CD14-positive monocyte (primary cell): Measurements from ENCODE around the gene RNF217. TPM values are rescaled to one million over a fixed set of nuclear protein-coding genes. Genes with fewer than 3 reads are reported as not detected.

Source experiments
- DNase-seq, 3 donors: peaks; one replicate each; pipeline ENCODE4 v3.0.0-alpha.2; 2011 to 2022
- H2AFZ ChIP-seq: 2 replicates; pipeline ENCODE4 v1.6.0; 2012; ENCODE audit warnings: mild to moderate bottlenecking, low read depth, low read length, inconsistent platforms; ENCODE audit not compliant: insufficient read depth, poor library complexity, severe bottlenecking
- H3K27ac ChIP-seq, 2 donors: 1 replicate in 1 of 2; 2 replicates in 1 of 2; pipeline ENCODE4 v1.5.1; 2012 to 2013; ENCODE audit warnings: low read length in 2 of 2, control low read depth in 1 of 2, inconsistent platforms in 1 of 2, low read depth in 1 of 2, mild to moderate bottlenecking in 1 of 2
- H3K27me3 ChIP-seq, 2 donors: one replicate each; pipeline versions ENCODE4 v1.6.0 to v1.6.1; 2011 to 2013; ENCODE audit warnings: low read length in 2 of 2; ENCODE audit not compliant: control insufficient read depth in 2 of 2, insufficient read depth in 2 of 2
- H3K36me3 ChIP-seq, 2 donors: replicated peaks in 1 of 2; 1 replicate in 1 of 2; 2 replicates in 1 of 2; pipeline versions ENCODE4 v1.5.1 to v1.6.1; 2012 to 2013; ENCODE audit warnings: low read length in 2 of 2, control low read depth in 1 of 2, inconsistent platforms in 1 of 2, mild to moderate bottlenecking in 1 of 2; ENCODE audit not compliant: insufficient read depth in 2 of 2, control insufficient read depth in 1 of 2
- H3K4me1 ChIP-seq, 2 donors: 1 replicate in 1 of 2; 2 replicates in 1 of 2; pipeline versions ENCODE4 v1.5.1 to v1.6.1; 2012 to 2013; ENCODE audit warnings: low read length in 2 of 2, control low read depth in 1 of 2, inconsistent platforms in 1 of 2, mild to moderate bottlenecking in 1 of 2, moderate library complexity in 1 of 2; ENCODE audit not compliant: insufficient read depth in 2 of 2, control insufficient read depth in 1 of 2
- H3K4me2 ChIP-seq: replicated peaks from 2 replicates; pipeline ENCODE3; 2012; ENCODE audit warnings: low read length, moderate library complexity, mild to moderate bottlenecking; ENCODE audit not compliant: poor library complexity, severe bottlenecking; ENCODE audit errors: extremely low read depth
- H3K4me3 ChIP-seq, 3 experiments: fragments of 200-600 bp in 1 of 3; sonication (generic) in 1 of 3; replicated peaks in 1 of 3; 1 replicate in 2 of 3; 2 replicates in 1 of 3; pipeline ENCODE4 v1.5.1; 2011 to 2013; ENCODE audit warnings: low read length in 3 of 3, mild to moderate bottlenecking in 3 of 3, control low read depth in 2 of 3, low read depth in 2 of 3, inconsistent platforms in 1 of 3, moderate library complexity in 1 of 3
- H3K79me2 ChIP-seq: 2 replicates; pipeline ENCODE4 v1.6.0; 2012; ENCODE audit warnings: mild to moderate bottlenecking, control low read depth, inconsistent platforms, low read length, moderate library complexity; ENCODE audit not compliant: insufficient read depth
- H3K9ac ChIP-seq: 2 replicates; pipeline ENCODE4 v1.6.0; 2017; ENCODE audit warnings: low read length, mild to moderate bottlenecking; ENCODE audit not compliant: insufficient read depth, poor library complexity, severe bottlenecking
- H3K9me3 ChIP-seq, 2 donors: replicated peaks in 1 of 2; 1 replicate in 1 of 2; 2 replicates in 1 of 2; pipeline versions ENCODE4 v1.5.1 to v1.6.1; 2012 to 2013; ENCODE audit warnings: low read length in 2 of 2, control low read depth in 1 of 2; ENCODE audit not compliant: control insufficient read depth in 1 of 2, insufficient read depth in 1 of 2
- H4K20me1 ChIP-seq: 2 replicates; pipeline ENCODE4 v1.6.0; 2012; ENCODE audit warnings: mild to moderate bottlenecking, low read length, control low read depth, moderate library complexity; ENCODE audit not compliant: insufficient read depth
- H3K27ac Mint-ChIP-seq, 7 donors: one replicate each; pipeline ENCODE4 v1.8.0; 2020; ENCODE audit warnings: mild to moderate bottlenecking in 7 of 7, mixed read lengths in 7 of 7, moderate library complexity in 6 of 7, inconsistent platforms in 2 of 7
- H3K27me3 Mint-ChIP-seq, 3 donors: one replicate each; pipeline ENCODE4 v1.8.0; 2021 to 2022; ENCODE audit warnings: low read depth in 3 of 3, mild to moderate bottlenecking in 3 of 3, mixed read lengths in 3 of 3, moderate library complexity in 3 of 3, inconsistent platforms in 1 of 3
- H3K36me3 Mint-ChIP-seq, 2 donors: one replicate each; pipeline ENCODE4 v1.8.0; 2020; ENCODE audit warnings: mixed read lengths in 2 of 2, inconsistent platforms in 1 of 2, mild to moderate bottlenecking in 1 of 2
- H3K4me1 Mint-ChIP-seq: one replicate; pipeline ENCODE4 v1.8.0; 2020; ENCODE audit warnings: mild to moderate bottlenecking, mixed read lengths
- H3K4me3 Mint-ChIP-seq, 2 donors: one replicate each; pipeline ENCODE4 v1.8.0; 2020; ENCODE audit warnings: mild to moderate bottlenecking in 2 of 2, mixed read lengths in 2 of 2, moderate library complexity in 1 of 2
- H3K9me3 Mint-ChIP-seq, 7 donors: one replicate each; pipeline ENCODE4 v1.8.0; 2020 to 2022; ENCODE audit warnings: mixed read lengths in 7 of 7, mild to moderate bottlenecking in 6 of 7, moderate library complexity in 6 of 7, inconsistent platforms in 2 of 7
- CTCF ChIP-seq: fragments of 200-600 bp; IDR thresholded peaks from one replicate; pipeline ENCODE4 v1.8.0; 2022; ENCODE audit warnings: antibody characterized with exemption, mild to moderate bottlenecking
- WGBS: methylation state at CpG from one replicate; pipeline ENCODE4 v1.1.5; 2013; ENCODE audit warnings: missing lambda C conversion rate; ENCODE audit not compliant: insufficient coverage; 5-methylcytosine and 5-hydroxymethylcytosine counted together
- intact Hi-C, 2 donors: fragments of 100-400 bp; cut with micrococcal nuclease; formaldehyde crosslinking; loops; one replicate each; pipeline versions ENCODE4 v1.15.0 to v1.15.1; 2023
- polyA plus RNA-seq, 3 donors: library from polyadenylated mRNA; depleted of rRNA in 1 of 3; unstranded in 2 of 3; stranded (reverse) in 1 of 3; fragments of 300-500 nt in 2 of 3; fragments of >200 nt in 1 of 3; fragmentation: Illumina TruSeq in 2 of 3; gene quantifications; 1 replicate in 2 of 3; 2 replicates in 1 of 3; pipeline ENCODE4 v1.2.3, GENCODE V29; 2012 to 2021

RNF217 gene
- polyA plus RNA-seq, 3 donors, result 2.2 to 11.6 (median 3.3) TPM

- H3K4me1 Mint-ChIP-seq, result no peaks in the 10 kb centered on the region
- WGBS, result 40% methylated on average over 1 of the region's 4 CpGs
- H3K36me3 Mint-ChIP-seq, result peaks cover 24 to 26% of the 10 kb centered on the region in 2 donors
These were observed 115.2 kb downstream of the RNF217 start for GRCh38 chr6:125077453-125077852.

GRCh38 chr6:125078602-125079321 is 116.5 kb downstream of the RNF217 start:
- DNase-seq, result no peak
- Histone ChIP-seq H3K4me2 (no peak overlapping the region), H3K9ac (no peak overlapping the region), H3K27ac (no peak overlapping the region), H3K9me3 (no peaks in the 10 kb centered on the region), H4K20me1 (no peaks in the 10 kb centered on the region), H3K36me3 (peaks cover 5 to 44% of the 10 kb centered on the region in 2 donors), H3K4me1 (no peaks in the 10 kb centered on the region), H3K4me3 (no peak overlapping the region), H2AFZ (no peak overlapping the region), H3K79me2 (no peaks in the 10 kb centered on the region), H3K27me3 (no peaks in the 10 kb centered on the region)
- intact Hi-C loops, result no loop called here
- H3K4me3 Mint-ChIP-seq, result no peak overlapping the region
- WGBS, result 100% methylated on average over 1 of the region's 5 CpGs
- TF ChIP-seq CTCF, result no peak
- peaks cover 37 to 38% of the 10 kb centered on the region in 2 donors for H3K36me3 Mint-ChIP-seq
- no peaks in the 10 kb centered on the region for H3K9me3 Mint-ChIP-seq
- no peaks in the 10 kb centered on the region for H3K27me3 Mint-ChIP-seq
- H3K4me1 Mint-ChIP-seq, result no peaks in the 10 kb centered on the region
- peak overlapping the region in 1 of 7 donors; percentile 19 for H3K27ac Mint-ChIP-seq

More at GRCh38 chr6:125077453-125077852, 115.2 kb downstream of the RNF217 start:
- Mint-ChIP-seq H3K9me3 (no peaks in the 10 kb centered on the region), H3K4me3 (no peak overlapping the region), H3K27ac (no peak overlapping the region), H3K27me3 (no peaks in the 10 kb centered on the region)
- intact Hi-C loops, result no loop called here
- Histone ChIP-seq H4K20me1 (no peaks in the 10 kb centered on the region), H3K27ac (no peak overlapping the region), H3K4me2 (no peak overlapping the region), H2AFZ (no peak overlapping the region), H3K4me3 (no peak overlapping the region), H3K9me3 (no peaks in the 10 kb centered on the region), H3K36me3 (peaks cover 5 to 32% of the 10 kb centered on the region in 2 donors), H3K27me3 (no peaks in the 10 kb centered on the region), H3K79me2 (no peaks in the 10 kb centered on the region), H3K4me1 (no peaks in the 10 kb centered on the region), H3K9ac (no peak overlapping the region)
- no peak for DNase-seq
- no peak for TF ChIP-seq CTCF
